Stimulated activated CD4-positive, alpha-beta T cell treated with anti-CD3 and anti-CD28 coated beads, TNF-alpha, amount 100 ng/mL, for 48 hours (primary cell): ENCODE data around the gene GIPC3.
"Not testable (repeated sequence)": the region's sequence is repeated elsewhere in the genome, so short reads cannot be mapped to it uniquely, and the experiment has no call there.

Source experiments
- DNase-seq, 3 donors: peaks; one replicate each; pipeline ENCODE4 v3.0.0-alpha.2; 2020; ENCODE audit warnings: low read depth in 3 of 3

Gene GIPC3

GRCh38 chr19:3550947-3551791, 34.1 kb upstream of the GIPC3 start:
- DNase-seq: no peak

- no peak for DNase-seq
Observed at GRCh38 chr19:3551792-3552095, 33.5 kb upstream of the GIPC3 start.

- DNase-seq: no peak
Observed at GRCh38 chr19:3554254-3555083, 30.8 kb upstream of the GIPC3 start.

GRCh38 chr19:3555653-3556422, 29.4 kb upstream of the GIPC3 start:
- DNase-seq: no peak

GRCh38 chr19:3556423-3556977, 28.8 kb upstream of the GIPC3 start:
- no peak for DNase-seq

GRCh38 chr19:3556978-3557460, 28.3 kb upstream of the GIPC3 start:
- peak in 2 of 3 donors; percentile 42 to 60 for DNase-seq

GRCh38 chr19:3557461-3558248, 27.6 kb upstream of the GIPC3 start, which contains the start of gene MFSD12:
MFSD12 (minus strand) TSS chr19:3557586; CDS start chr19:3557403, 183 bp downstream.
- peak; percentile 88 to 96 (median 93) for DNase-seq

GRCh38 chr19:3563709-3564524, 21.4 kb upstream of the GIPC3 start:
- DNase-seq: no peak

- DNase-seq: no peak
Observed at GRCh38 chr19:3565139-3565538, 20.1 kb upstream of the GIPC3 start.

- not testable (repeated sequence) for DNase-seq
Observed at GRCh38 chr19:3570042-3570441, 15.2 kb upstream of the GIPC3 start.

GRCh38 chr19:3570606-3571011, 14.7 kb upstream of the GIPC3 start:
- DNase-seq: no peak

GRCh38 chr19:3572132-3572854, 13.0 kb upstream of the GIPC3 start:
- peak; percentile 99 to 100 (median 99) for DNase-seq

GRCh38 chr19:3572855-3573161, 12.5 kb upstream of the GIPC3 start, which contains the start of gene HMG20B:
HMG20B (plus strand) TSS chr19:3572944; CDS start chr19:3573310, 366 bp downstream.
- no peak for DNase-seq

- DNase-seq: no peak
Observed at GRCh38 chr19:3573162-3573857, 12.0 kb upstream of the GIPC3 start.

- DNase-seq: peak; percentile 89 to 96 (median 95)
Observed at GRCh38 chr19:3573858-3574637, 11.2 kb upstream of the GIPC3 start.

- DNase-seq: no peak
Observed at GRCh38 chr19:3575260-3575741, 10.0 kb upstream of the GIPC3 start.

- no peak for DNase-seq
Observed at GRCh38 chr19:3575949-3576673, 9.2 kb upstream of the GIPC3 start.
